Muscle layer of colon (tissue), 2 donors: ENCODE data around the gene TTC31.

ENCODE experiments used
- H3K27ac ChIP-seq: one replicate; pipeline ENCODE4 v1.7.0; 2013; ENCODE audit warnings: low read depth, mild to moderate bottlenecking, low read length, moderate library complexity
- H3K27me3 ChIP-seq, 2 donors: one replicate each; pipeline ENCODE4 v1.7.0; 2013; ENCODE audit warnings: low read length in 2 of 2, mild to moderate bottlenecking in 2 of 2; ENCODE audit not compliant: insufficient read depth in 2 of 2, control insufficient read depth in 1 of 2
- H3K36me3 ChIP-seq: one replicate; pipeline ENCODE4 v1.7.0; 2013; ENCODE audit warnings: mild to moderate bottlenecking, low read length; ENCODE audit not compliant: insufficient read depth
- H3K4me1 ChIP-seq: one replicate; pipeline ENCODE4 v1.7.0; 2013; ENCODE audit warnings: mild to moderate bottlenecking, low read length; ENCODE audit not compliant: insufficient read depth
- H3K4me3 ChIP-seq, 2 donors: one replicate each; pipeline ENCODE4 v1.7.0; 2013; ENCODE audit warnings: low read length in 2 of 2, low read depth in 1 of 2, mild to moderate bottlenecking in 1 of 2, moderate library complexity in 1 of 2
- H3K9ac ChIP-seq: one replicate; pipeline ENCODE4 v1.7.0; 2013; ENCODE audit warnings: low read length
- H3K9me3 ChIP-seq: one replicate; pipeline ENCODE4 v1.7.0; 2013; ENCODE audit warnings: mild to moderate bottlenecking, low read length
- donor health status: abdominal sarcoma.
- donor health status: Adenocarcinoma of cecum.

TTC31 gene

DNA sequence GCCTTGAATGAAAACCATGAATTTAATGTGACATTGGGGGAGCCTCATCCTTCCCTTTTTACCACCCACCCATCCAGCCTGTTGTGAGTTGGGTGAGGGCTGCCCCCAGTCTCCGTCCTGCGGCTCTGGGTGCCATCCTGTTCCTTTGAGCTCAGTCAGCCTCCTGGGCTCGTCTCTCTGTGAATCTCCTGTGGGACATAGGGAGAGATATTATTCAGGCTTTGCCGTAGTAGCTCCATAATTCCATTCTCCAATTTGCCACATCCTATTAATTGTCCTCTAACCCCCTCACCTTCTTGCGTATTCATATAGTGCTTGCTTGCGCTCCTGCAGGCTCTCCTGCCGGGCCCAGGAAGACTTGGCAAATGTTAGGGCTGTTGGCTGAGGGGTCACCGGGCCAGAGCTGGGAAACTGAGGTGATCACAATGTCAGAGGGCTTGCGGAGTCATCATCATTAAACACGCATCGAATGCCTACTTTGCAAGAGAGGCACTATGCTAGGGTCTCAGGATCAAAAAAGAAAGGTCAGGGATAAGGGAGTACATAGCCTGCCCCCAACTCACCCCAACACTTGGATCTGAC is 43.9 kb downstream of the TTC31 start:
- Histone ChIP-seq H3K27me3 (no peaks in the 10 kb centered on the region), H3K4me1 (peaks cover 25% of the 10 kb centered on the region), H3K36me3 (peaks cover 36% of the 10 kb centered on the region), H3K9me3 (no peaks in the 10 kb centered on the region), H3K4me3 (no peak overlapping the region), H3K27ac (no peak overlapping the region), H3K9ac (no peak overlapping the region)

- no peaks in the 10 kb centered on the region for H3K9me3 ChIP-seq
- peaks cover 25% of the 10 kb centered on the region for H3K4me1 ChIP-seq
- H3K27me3 ChIP-seq: no peaks in the 10 kb centered on the region
- no peak overlapping the region for H3K4me3 ChIP-seq
- H3K27ac ChIP-seq: no peak overlapping the region
- H3K36me3 ChIP-seq: peaks cover 46% of the 10 kb centered on the region
- H3K9ac ChIP-seq: no peak overlapping the region
Observed at GRCh38 chr2:74527741-74528140, 44.9 kb downstream of the TTC31 start.

DNA sequence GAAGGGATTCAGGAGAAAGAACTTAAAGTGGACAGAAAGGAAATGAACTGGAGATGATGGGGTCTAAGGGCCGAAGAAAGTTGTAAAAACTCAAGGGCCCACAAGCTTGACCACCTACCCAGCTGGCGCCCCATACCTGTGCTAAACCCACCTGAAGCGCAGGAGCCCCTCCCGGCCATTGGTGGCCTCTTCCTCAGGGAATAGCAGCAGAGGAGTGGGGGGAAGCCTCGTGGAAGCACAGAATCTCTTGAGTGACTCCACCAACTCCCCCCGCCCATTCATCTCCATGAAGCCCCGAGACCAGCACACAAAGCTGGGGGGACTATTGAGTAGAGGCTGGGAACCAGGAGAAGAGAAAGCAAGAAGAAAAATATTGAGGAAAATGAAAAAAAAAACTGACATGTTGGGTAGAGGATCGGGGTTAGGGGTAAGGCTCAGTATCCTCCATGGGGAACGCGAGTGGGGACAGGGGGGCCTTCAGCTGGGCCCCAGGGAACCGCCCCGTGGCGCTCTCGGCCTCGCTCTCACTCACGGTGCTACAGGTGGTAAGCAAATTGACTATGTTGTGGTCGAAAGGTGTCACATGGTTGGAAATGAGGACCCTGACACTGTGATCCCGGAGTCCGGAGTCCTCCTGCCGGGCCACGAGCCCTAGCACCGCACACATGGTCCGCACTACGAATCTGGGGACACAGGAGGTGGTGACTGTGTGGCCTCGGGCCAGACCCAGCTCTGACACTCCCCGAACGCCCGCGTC is 45.9 kb downstream of the TTC31 start:
- no peaks in the 10 kb centered on the region for H3K27me3 ChIP-seq
- H3K36me3 ChIP-seq: peaks cover 46% of the 10 kb centered on the region
- H3K9ac ChIP-seq: peak overlapping the region; percentile 94
- H3K27ac ChIP-seq: peak overlapping the region; percentile 88
- peak overlapping the region; percentile 59 to 97 for H3K4me3 ChIP-seq
- peaks cover 25% of the 10 kb centered on the region for H3K4me1 ChIP-seq
- no peaks in the 10 kb centered on the region for H3K9me3 ChIP-seq

DNA sequence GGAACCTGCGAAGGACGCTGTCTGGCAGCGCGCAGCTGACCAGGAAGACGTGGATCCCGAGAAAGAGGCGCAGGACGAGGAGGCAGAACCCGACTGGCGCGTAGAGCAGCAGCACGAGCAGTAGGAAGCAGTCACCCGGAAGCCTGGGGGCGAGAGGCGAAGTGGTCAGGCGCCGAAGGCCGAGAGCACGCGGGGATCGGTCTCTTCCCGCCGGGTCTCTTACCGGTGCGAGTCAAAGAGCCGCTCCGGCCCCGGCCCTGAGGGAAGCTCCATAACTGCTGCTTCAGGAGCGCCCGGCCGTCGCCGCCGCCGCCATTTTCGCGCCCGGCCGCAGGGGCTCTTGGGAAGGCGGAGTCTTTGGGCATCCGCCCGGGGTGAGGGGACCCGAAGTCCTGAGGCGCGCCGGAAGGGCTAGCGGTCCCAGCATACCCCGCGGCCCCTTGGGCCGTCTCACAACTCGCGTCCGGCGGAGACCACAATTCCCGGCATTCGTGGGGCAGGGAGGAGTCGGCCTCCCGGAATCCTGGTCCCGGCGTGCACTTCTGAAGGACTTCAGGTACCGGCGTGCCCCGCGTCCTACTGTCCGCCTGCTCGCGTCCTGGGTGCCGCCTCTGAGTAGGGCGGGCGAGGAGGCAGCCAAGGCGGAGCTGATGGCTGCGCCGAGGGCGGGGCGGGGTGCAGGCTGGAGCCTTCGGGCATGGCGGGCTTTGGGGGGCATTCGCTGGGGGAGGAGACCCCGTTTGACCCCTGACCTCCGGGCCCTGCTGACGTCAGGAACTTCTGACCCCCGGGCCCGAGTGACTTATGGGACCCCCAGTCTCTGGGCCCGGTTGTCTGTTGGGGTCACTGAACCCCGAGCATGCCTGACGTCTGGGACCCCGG is 46.7 kb downstream of the TTC31 start, which contains the start of the genes AUP1 and HTRA2:
TSS of gene AUP1 (minus strand) at position 350 of the 882 bp plus-strand sequence. CDS start at position 273, 77 bp downstream.
TSS of gene HTRA2 (plus strand) at position 577 of the 882 bp plus-strand sequence. CDS start at position 651, 74 bp downstream.
- peak within 1 kb of the TSS; percentile 70 to 97 for H3K4me3 ChIP-seq
- H3K36me3 ChIP-seq: peaks cover 46% of the 10 kb centered on the region
- H3K27ac ChIP-seq: peak within 1 kb of the TSS; percentile 88
- no peaks in the 10 kb centered on the region for H3K27me3 ChIP-seq
- H3K4me1 ChIP-seq: peaks cover 25% of the 10 kb centered on the region
- H3K9ac ChIP-seq: peak within 1 kb of the TSS; percentile 94
- no peaks in the 10 kb centered on the region for H3K9me3 ChIP-seq

GRCh38 chr2:74530239-74531187 is 47.6 kb downstream of the TTC31 start:
- no peaks in the 10 kb centered on the region for H3K27me3 ChIP-seq
- H3K36me3 ChIP-seq: peaks cover 45% of the 10 kb centered on the region
- H3K27ac ChIP-seq: peak overlapping the region; percentile 80
- H3K4me1 ChIP-seq: peaks cover 25% of the 10 kb centered on the region
- H3K9ac ChIP-seq: peak overlapping the region; percentile 32
- no peaks in the 10 kb centered on the region for H3K9me3 ChIP-seq
- peak overlapping the region; percentile 70 to 97 for H3K4me3 ChIP-seq

- no peaks in the 10 kb centered on the region for H3K27me3 ChIP-seq
- no peak overlapping the region for H3K27ac ChIP-seq
- H3K36me3 ChIP-seq: peaks cover 34% of the 10 kb centered on the region
- H3K4me1 ChIP-seq: peaks cover 25% of the 10 kb centered on the region
- H3K9me3 ChIP-seq: no peaks in the 10 kb centered on the region
- H3K9ac ChIP-seq: no peak overlapping the region
- no peak overlapping the region for H3K4me3 ChIP-seq
Observed at GRCh38 chr2:74531666-74532065, 48.8 kb downstream of the TTC31 start.

- no peaks in the 10 kb centered on the region for H3K9me3 ChIP-seq
- peaks cover 25% of the 10 kb centered on the region for H3K4me1 ChIP-seq
- peaks cover 28% of the 10 kb centered on the region for H3K36me3 ChIP-seq
- H3K27ac ChIP-seq: no peak overlapping the region
- H3K4me3 ChIP-seq: no peak overlapping the region
- no peak overlapping the region for H3K9ac ChIP-seq
- H3K27me3 ChIP-seq: no peaks in the 10 kb centered on the region
Observed at GRCh38 chr2:74532222-74532621, 49.3 kb downstream of the TTC31 start.

DNA sequence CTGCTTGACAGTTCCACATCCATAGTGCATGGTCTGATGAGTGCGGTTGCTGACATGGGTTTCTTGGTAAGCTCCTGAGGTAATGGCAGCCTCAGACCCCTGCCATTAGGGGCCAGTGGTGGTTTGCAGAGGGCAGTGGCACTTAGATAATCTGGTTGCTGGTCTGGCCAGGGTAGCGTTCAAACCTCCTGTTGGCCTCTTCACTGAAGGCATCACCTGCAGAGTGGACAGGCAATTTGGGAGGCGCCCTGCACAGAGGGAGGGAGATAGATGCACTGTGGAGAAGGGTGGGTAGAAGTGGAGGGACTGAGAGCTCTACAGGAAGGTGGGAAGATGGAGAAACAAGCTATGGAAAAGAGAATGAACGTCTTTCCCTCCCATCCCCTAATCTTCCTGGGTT is 50.6 kb downstream of the TTC31 start:
- no peak overlapping the region for H3K9ac ChIP-seq
- no peaks in the 10 kb centered on the region for H3K27me3 ChIP-seq
- no peaks in the 10 kb centered on the region for H3K9me3 ChIP-seq
- H3K4me3 ChIP-seq: no peak overlapping the region
- peaks cover 16% of the 10 kb centered on the region for H3K4me1 ChIP-seq
- no peak overlapping the region for H3K27ac ChIP-seq
- H3K36me3 ChIP-seq: peaks cover 16% of the 10 kb centered on the region

- Histone ChIP-seq H3K27ac (no peak overlapping the region), H3K9ac (no peak overlapping the region), H3K4me1 (peaks cover 11% of the 10 kb centered on the region), H3K36me3 (peaks cover 16% of the 10 kb centered on the region), H3K4me3 (no peak overlapping the region), H3K9me3 (no peaks in the 10 kb centered on the region), H3K27me3 (no peaks in the 10 kb centered on the region)
Observed at GRCh38 chr2:74534411-74534810, 51.5 kb downstream of the TTC31 start.

- no peak overlapping the region for H3K4me3 ChIP-seq
- H3K27me3 ChIP-seq: no peaks in the 10 kb centered on the region
- H3K9ac ChIP-seq: no peak overlapping the region
- peaks cover 16% of the 10 kb centered on the region for H3K36me3 ChIP-seq
- peaks cover 11% of the 10 kb centered on the region for H3K4me1 ChIP-seq
- no peaks in the 10 kb centered on the region for H3K9me3 ChIP-seq
- no peak overlapping the region for H3K27ac ChIP-seq
Observed at GRCh38 chr2:74535440-74535965, 52.6 kb downstream of the TTC31 start.
